MG63 (cell line): ENCODE measurements around the gene TNIP1. TPM values are rescaled to one million over a fixed set of nuclear protein-coding genes. Genes with fewer than 3 reads are reported as not detected.

Experiments
- DNase-seq: peaks from one replicate; pipeline ENCODE4 v3.0.0-alpha.2; 2020
- H3K27me3 ChIP-seq: fragments of 250-450 bp; sonication (Bioruptor Pico); 2 replicates; pipeline ENCODE4 v1.5.1; 2020; ENCODE audit warnings: mild to moderate bottlenecking, moderate library complexity
- H3K36me3 ChIP-seq: fragments of 250-450 bp; sonication (Bioruptor Pico); 2 replicates; pipeline ENCODE4 v1.5.1; 2020; ENCODE audit warnings: mild to moderate bottlenecking, moderate library complexity
- H3K4me3 ChIP-seq: fragments of 250-450 bp; sonication (Bioruptor Pico); 2 replicates; pipeline ENCODE4 v1.5.1; 2020; ENCODE audit warnings: mild to moderate bottlenecking, moderate library complexity
- H3K9me3 ChIP-seq: fragments of 250-450 bp; sonication (Bioruptor Pico); 2 replicates; pipeline ENCODE4 v1.5.1; 2020; ENCODE audit warnings: mild to moderate bottlenecking, moderate library complexity
- total RNA-seq: library from RNA; depleted of rRNA; stranded (reverse); fragments of >200 nt; shearing (Covaris generic); gene quantifications from 2 replicates; pipeline ENCODE4 v1.2.3, GENCODE V29; 2014; ENCODE audit warnings: low replicate concordance; rRNA removed

The TNIP1 gene
- total RNA-seq, 1 experiment from 2014 or later, result 76.6 TPM

DNA sequence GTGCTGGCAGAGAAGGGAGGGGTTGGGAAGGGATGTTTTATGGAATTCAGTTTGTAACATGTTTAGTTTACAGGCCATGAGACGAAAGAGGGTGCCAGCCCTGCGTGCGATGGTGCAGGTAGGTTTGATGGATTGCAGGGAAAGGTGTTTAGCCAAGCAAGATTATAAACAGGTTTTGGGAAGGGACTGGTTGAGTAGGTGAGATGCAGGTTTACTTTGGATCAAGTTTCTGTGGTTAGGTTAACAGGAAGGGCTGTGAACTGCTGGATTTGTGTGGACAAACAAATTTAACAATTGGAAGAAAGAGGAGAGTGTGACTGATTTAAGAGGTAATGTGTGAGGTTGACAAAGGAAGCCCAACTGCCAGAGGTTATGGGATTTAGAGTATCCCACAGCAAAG, 93.1 kb downstream of the TNIP1 start:
- no peak for DNase-seq
- Histone ChIP-seq H3K4me3 (no peak overlapping the region), H3K27me3 (no peaks in the 10 kb centered on the region), H3K36me3 (no peaks in the 10 kb centered on the region), H3K9me3 (peaks cover 10% of the 10 kb centered on the region)

Other genes with a start within 250 kb of the TNIP1 start
- 9.3 TPM in 1 of 2 replicates, not detected in the other for gene IRGM, start 234.5 kb downstream of the TNIP1 start, total RNA-seq
- not detected in 2 replicates for gene ZNF300, start 176.1 kb downstream of the TNIP1 start, total RNA-seq
- 2.3 and 5.6 TPM in 2 replicates for gene GPX3, start 60.4 kb downstream of the TNIP1 start, total RNA-seq
- 222 and 331 TPM in 2 replicates for gene ANXA6, start 76.7 kb upstream of the TNIP1 start, total RNA-seq
- gene CCDC69, start 143.1 kb upstream of the TNIP1 start, total RNA-seq, result 0.27 and 0.40 TPM in 2 replicates
- 12.9 and 15.7 TPM in 2 replicates for gene GM2A, start 172.2 kb upstream of the TNIP1 start, total RNA-seq
- not detected in 2 replicates for gene SLC36A3, start 222.7 kb upstream of the TNIP1 start, total RNA-seq